Measurements from ENCODE around the gene IFT43.

The IFT43 gene

DNA sequence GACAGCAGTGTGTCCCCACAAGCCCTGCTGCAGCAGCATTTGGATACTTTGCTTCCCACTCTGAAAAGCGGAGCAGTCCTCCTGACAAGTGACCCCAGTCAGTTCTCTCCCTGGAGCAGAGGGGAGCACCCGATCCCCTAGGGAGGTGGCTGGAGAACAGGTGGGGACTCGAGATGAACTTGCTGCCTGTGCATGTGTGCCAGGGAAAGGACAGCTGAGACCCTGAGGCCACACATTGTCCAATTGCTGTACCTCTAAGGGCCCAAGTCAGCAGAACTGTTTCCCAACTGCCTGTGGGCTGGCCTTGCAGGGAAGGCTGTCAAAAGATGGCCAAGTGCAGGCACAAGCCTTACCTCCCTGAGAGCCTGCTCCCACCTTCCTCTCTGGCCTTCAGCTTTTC is 55.1 kb downstream of the IFT43 start:
- TF ChIP-seq, protein P1, sequence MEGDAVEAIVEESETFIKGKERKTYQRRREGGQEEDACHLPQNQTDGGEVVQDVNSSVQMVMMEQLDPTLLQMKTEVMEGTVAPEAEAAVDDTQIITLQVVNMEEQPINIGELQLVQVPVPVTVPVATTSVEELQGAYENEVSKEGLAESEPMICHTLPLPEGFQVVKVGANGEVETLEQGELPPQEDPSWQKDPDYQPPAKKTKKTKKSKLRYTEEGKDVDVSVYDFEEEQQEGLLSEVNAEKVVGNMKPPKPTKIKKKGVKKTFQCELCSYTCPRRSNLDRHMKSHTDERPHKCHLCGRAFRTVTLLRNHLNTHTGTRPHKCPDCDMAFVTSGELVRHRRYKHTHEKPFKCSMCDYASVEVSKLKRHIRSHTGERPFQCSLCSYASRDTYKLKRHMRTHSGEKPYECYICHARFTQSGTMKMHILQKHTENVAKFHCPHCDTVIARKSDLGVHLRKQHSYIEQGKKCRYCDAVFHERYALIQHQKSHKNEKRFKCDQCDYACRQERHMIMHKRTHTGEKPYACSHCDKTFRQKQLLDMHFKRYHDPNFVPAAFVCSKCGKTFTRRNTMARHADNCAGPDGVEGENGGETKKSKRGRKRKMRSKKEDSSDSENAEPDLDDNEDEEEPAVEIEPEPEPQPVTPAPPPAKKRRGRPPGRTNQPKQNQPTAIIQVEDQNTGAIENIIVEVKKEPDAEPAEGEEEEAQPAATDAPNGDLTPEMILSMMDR (IDR thresholded peaks at IDR 0.05; ENCODE audit: extremely low read depth, insufficient read depth, missing control alignments): no peak
- in situ Hi-C loops (cut with MboI; ENCODE audit: low pct_unique_long_range_greater_than_20kb, low sequenced_read_pairs, unreplicated experiment): no loop called here
- no peak for DNase-seq (ENCODE audit: low spot score)

DNA sequence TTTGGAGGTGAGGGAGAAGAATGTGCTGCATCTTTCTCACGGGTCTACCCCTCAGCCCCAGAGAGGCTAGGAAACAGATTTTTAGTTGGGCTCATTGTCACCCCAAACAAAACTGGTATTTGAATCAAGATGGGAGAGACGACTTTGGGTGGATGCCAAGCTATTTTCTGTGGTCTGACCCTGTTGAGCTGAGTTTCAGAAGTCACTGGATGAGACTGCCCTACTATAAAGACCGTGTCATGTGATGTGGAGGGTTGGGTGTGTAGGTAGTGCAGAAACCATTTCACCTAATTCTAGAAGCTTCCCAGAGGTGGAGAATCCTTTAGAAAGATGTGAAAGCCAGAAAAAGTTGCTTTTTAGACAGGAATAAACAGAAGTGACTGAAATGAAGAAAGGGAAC is 60.2 kb downstream of the IFT43 start:
- no peak for DNase-seq (ENCODE audit: low spot score)
- TF ChIP-seq, protein P1 (IDR thresholded peaks at IDR 0.05; ENCODE audit: extremely low read depth, insufficient read depth, missing control alignments): no peak
- in situ Hi-C loops (cut with MboI; ENCODE audit: low pct_unique_long_range_greater_than_20kb, low sequenced_read_pairs, unreplicated experiment): no loop called here

DNA sequence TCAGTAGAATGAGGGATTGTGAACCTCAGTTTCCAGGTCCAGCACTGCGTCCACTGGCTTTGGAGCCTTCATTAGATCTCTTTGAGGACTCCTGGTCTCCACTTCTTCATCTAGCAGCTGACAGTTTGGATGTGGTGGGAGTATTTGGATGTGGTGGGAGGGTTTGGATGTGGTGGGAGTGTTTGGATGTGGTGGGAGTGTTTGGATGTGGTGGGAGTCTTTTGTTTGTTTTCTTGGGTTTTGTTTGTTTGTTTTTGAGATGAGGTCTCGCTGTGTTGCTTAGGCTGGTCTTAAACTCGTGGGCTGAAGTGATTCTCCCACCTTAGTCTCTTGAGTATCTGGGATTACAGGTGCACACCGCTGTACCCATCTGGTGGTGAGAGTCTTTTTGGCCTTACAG is 64.7 kb downstream of the IFT43 start:
- TF ChIP-seq, protein P1 (IDR thresholded peaks at IDR 0.05; ENCODE audit: extremely low read depth, insufficient read depth, missing control alignments): peak; percentile 17
- no peak for DNase-seq (ENCODE audit: low spot score)
- in situ Hi-C loops (cut with MboI; ENCODE audit: low pct_unique_long_range_greater_than_20kb, low sequenced_read_pairs, unreplicated experiment): loop anchor here (10.0 kb wide), 1 partner anchor 305 kb away; no protein-coding TSS in a partner anchor

DNA sequence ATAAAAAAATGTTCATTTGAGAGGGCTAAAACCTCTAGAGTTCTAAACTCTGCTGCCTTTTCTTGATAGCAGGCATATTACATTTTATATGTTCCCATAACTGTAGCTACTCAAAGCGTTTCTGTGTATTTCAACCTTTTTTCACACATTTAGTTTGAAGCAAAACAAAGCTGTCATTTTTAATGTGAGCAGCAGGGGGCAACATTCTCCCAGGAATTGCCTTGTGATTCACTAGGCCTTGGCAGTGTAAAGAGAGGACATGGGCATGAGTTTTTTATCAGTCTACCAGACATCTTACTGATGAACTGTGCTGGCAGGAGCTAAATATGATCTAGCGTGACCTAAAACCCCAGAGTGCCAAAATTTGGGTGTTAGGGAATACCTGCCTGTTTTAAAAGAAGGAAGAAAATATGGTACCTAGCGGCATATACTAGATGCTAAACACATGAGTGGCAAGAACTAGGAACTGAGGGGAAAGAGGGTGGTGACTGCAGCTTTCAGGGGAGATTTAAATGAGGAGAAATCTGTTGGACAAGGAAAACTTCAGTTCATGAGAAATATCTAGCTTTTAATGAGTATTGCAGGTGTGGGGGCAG is 65.3 kb downstream of the IFT43 start:
- in situ Hi-C loops (cut with MboI; ENCODE audit: low pct_unique_long_range_greater_than_20kb, low sequenced_read_pairs, unreplicated experiment): loop anchor here (10.0 kb wide), 1 partner anchor 304 kb away; no protein-coding TSS in a partner anchor
- peak; percentile 55 for DNase-seq (ENCODE audit: low spot score)
- TF ChIP-seq, protein P1 (IDR thresholded peaks at IDR 0.05; ENCODE audit: extremely low read depth, insufficient read depth, missing control alignments): peak; percentile 83

DNA sequence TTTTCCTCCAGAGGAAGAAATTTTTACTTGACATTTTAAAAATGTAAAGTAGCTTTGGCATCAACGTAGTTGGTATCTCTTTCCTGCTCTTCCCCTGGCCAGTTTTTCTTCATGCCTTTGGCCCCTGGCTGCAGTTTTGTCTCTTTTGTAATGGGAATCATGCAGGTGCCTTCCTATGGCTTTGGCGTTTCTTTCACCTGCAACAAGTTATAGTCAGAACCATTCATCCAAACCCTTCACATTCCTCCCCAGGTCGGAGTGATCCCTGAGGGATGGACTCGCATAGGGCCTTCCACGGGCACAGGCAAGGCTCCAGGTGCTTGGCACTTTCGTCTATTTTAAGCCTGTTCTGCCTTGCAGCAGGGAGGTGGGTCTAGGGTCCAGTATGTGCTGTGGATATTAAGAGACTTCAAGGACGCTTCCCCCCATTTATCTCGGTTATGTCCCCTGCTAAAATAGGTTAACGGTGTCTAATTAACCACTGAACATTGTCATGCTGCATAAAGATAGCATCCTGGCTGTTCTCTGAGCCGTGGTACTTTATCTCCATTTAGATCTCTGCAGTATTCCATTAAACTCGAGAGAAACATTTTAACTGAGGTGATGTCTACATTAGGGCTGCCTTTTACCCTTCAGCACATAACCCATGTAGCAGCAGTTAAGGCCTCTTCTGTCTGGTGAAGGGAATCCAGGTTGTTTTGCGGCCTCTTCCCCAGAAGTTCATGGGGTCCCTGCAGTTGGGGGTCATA is 66.3 kb downstream of the IFT43 start:
- in situ Hi-C loops (cut with MboI; ENCODE audit: low pct_unique_long_range_greater_than_20kb, low sequenced_read_pairs, unreplicated experiment): loop anchor here (10.0 kb wide), 1 partner anchor 303 kb away; no protein-coding TSS in a partner anchor
- TF ChIP-seq, protein P1 (IDR thresholded peaks at IDR 0.05; ENCODE audit: extremely low read depth, insufficient read depth, missing control alignments): no peak
- no peak for DNase-seq (ENCODE audit: low spot score)

DNA sequence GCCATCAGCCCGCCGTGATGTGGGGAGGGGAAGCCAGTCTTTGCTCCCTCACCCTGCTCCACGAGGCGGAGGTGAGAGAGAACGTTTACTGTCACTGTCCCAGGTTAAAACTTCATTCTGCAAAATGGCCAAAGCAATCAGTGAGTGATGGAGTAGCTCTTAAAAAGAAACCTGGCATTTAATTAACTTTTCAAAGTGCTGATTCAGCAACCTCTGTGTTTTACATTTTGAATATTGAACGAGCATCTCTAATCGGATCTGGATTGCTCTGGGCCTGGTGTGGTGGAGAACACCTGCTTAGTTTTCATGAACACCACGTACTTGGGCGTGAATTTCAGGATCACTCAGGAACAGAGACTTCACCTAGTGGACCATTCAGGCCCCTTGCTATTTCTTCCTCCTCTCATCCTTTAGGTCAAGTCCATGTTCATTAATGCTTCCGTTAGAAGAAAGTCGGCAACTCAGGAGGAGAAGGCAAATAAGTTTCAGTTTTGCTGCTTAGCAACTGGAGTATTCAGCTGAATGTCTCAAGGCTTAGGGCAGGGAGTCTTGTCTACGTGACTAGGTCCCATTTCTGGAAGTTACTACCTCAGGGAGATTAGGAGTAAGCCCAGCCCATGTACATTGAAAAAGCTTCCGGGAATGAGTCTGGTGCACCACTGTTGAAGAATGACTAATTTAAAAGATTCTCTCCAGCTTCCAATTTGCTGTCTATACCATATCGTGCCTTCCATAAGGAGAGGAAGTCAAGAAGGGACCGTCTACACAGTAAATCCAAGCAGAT is 68.2 kb downstream of the IFT43 start:
- in situ Hi-C loops (cut with MboI; ENCODE audit: low pct_unique_long_range_greater_than_20kb, low sequenced_read_pairs, unreplicated experiment): loop anchor here (10.0 kb wide), 1 partner anchor 301 kb away; no protein-coding TSS in a partner anchor
- no peak for DNase-seq (ENCODE audit: low spot score)
- TF ChIP-seq, protein P1 (IDR thresholded peaks at IDR 0.05; ENCODE audit: extremely low read depth, insufficient read depth, missing control alignments): no peak

Data from GM13977 (cell line).